HG02798 (cell line): ENCODE results near the gene KCNH8.
A peak's percentile ranks its signal among the peaks of the same experiment; 100 is the strongest.

ENCODE experiments used
- ATAC-seq: cut with Tn5 transposase; IDR thresholded peaks from one replicate; pipeline ENCODE4 v1.9.1; 2021; ENCODE audit warnings: mild to moderate bottlenecking; ENCODE audit not compliant: unreplicated experiment, poor library complexity

The KCNH8 gene

DNA sequence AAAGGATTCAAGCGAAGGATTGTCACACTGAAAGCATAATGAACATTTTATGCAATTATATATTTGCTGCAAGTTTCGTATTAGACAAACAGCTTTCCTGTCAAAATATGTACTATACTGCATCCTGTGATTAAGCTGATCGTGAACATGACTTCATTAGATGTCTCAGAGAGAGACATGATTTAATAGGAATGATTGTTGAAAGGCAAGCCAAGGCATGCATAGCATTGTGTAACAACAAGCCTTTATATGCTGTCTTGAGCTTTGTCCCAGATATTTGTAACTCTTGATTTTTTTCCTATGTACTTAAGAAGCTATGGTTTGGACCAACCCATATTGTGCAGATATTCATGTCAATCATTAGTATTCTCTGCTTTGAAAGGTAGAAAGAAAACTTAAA, 309.1 kb downstream of the KCNH8 start:
- ATAC-seq = no peak

DNA sequence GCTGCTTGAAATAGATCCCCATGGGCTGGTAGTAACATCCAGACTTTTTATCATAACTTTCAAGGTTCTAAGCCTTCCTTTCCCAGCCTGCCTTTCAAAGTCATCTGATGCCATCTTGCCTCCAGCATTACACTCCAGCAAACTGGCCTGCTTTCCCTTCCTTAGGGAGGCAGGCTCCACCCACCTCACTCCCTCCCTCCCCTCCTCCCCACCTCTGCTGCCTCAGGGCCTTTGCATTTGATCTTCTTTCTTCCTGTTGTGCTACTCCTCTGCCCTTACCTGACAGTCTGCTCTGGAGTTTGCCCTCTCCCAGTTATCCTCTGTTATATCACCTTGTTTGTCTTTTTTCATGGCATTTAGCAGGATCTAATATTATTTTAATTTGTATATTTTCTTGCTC, 319.5 kb downstream of the KCNH8 start:
- ATAC-seq = no peak

DNA sequence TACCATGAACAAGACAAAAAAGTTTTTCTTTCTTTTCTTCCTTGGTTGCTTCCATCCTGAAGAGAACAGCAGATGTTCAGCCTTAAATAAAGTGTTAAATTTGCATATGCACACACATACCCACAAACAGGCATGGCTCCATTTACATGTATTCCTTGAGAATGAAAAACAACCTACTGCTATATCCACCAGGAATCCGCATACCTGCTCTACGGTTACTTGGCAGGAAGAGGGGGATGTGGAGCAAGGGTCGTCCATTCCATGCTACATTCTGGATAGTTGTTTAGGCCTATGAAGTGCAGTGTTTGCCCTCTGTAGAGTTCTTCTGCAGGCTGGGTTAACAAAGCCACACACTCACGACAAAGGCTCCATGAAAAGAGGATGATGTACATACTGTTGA, 322.8 kb downstream of the KCNH8 start:
- ATAC-seq = no peak

DNA sequence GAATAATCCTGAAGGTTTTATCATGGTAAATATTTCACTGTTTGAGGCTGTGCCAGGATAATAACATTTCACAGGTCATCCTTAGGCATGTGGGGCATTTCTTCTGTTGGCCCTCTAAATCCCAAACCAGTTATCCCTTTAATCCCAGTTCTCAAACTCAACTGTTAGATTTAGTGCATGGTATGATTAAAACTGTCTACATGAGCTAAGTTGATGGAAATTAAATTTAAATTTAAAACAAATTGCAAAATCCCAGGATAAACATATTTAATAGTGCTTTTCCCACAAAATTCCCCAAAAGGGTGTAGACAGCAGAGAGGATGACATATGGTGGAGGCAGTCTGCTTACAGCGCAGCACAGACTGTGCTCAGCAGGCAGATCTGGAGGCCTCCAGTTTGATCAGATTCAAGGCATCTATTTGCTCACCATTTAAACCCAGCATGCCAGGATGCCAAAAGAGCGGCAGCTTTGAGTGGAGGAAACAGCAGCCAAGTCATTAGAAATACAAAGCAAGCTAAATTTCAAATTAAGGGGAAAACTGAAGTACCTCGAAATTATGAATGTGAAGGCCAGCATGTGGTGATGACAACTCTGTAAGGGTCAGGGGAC, 325.8 kb downstream of the KCNH8 start:
- ATAC-seq = no peak

DNA sequence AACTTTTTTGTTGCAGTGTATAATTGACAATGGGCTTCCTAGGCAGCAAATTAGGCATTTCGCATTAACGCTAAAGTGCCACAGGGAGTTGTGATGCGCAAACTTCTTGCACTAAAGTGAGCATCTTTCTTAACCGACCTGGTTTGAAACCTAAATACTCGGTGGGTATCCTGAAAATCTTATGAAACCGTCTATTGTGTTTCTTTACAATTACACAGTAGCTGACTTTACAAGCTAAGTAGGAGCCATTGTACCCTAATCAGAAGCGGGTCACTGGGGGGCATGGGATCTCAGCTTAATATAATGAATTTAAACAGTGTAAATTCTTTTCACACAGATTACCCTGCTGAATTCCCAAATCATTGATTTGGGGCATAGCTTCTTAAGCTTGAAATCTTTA, 328.0 kb downstream of the KCNH8 start:
- ATAC-seq = no peak

DNA sequence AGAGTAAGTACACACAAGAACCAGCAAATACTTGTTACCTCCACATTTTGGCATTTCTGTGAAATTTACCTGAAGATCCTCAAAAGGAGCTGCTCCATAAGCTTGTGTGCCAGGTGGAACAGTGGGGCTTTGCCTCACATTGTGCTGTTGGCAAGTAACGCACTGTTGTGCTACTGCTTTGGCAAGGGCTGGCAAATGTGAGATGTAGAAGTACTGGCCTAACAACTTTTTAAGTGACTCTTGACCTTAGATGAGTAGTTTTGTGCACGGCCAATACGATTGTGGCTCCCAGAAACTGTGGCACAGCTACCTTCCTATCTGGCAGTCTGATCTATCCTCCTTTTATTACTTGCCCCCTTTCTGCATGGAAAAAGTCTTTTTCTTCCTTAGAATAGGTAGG, 337.0 kb downstream of the KCNH8 start:
- no peak for ATAC-seq

DNA sequence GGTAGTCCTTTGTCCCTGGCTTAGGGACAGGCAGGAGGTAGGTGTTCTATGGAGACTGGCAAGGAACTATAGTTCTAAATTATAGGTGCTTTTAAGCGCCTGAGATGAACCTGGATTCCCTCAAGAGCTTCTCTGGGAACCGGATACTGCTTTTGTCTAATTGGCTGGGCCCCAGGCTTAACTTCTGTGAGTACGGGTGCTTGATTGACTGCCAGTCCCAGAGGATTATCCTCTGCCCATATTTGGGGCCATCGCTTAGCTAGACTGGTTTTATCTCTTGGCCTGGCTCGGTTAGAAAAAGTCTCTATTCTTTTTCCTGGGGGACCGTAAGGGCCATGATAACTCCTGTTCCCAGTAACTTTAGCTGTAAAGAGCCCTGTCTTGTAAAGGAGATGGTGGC, 339.1 kb downstream of the KCNH8 start:
- ATAC-seq = no peak

DNA sequence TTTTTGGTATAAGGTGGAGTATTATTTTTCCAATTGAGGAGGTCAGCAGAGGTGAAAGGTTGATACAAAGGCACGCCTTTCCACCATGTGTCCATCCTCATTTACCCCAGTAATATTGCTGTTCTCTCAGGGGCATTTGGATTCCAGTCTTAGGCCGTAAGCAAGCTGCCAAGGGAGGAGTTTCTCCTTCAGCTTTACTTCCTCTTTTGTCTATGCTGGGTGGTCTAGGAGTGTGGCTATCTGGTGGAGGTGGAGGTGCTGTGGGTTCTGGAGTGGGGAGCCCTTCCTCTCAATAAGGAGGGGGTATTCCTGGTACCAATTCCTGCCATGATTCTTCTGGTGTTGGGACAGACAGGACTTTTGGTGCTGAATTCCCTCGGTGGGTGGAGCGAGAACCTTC, 340.6 kb downstream of the KCNH8 start:
- ATAC-seq = no peak

DNA sequence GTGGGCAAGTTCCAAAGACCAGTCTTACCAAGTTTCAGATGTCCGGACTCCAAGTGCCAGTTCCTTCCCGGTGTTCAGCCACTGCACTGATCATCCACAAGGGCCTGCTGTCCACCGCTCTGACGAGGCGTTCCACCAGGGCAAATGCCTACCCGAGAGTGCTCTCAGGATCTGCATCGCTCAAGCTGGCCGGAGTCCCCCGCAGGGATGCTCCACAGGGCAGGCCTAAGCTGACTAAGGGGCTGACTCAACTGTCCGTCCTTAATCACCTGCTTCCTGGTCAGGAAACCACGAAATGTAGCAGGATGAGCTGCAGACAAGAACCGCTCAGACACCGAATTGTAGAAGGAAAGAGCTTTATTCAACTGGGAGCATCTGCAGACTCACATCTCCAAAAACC, 341.6 kb downstream of the KCNH8 start:
- ATAC-seq = no peak

DNA sequence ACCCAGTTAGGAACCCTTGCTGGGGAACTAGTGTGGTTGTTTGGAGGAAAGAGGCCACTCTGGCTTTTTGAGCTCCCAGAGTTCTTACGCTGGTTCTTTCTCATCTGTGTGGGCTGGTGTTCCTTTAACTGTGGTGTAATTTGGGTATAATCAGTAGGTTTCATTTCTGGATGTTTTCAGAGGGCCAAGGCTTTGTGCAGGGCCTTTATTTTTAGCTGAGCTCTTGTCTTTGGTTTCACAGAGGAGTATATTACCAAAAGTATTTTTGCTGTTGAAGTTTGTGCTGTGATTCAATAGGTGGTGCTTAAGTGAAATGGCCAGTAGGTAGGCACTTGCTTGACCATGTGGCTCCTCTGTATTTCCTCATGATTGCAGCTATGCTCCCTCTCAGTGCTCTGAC, 357.9 kb downstream of the KCNH8 start:
- ATAC-seq = no peak

DNA sequence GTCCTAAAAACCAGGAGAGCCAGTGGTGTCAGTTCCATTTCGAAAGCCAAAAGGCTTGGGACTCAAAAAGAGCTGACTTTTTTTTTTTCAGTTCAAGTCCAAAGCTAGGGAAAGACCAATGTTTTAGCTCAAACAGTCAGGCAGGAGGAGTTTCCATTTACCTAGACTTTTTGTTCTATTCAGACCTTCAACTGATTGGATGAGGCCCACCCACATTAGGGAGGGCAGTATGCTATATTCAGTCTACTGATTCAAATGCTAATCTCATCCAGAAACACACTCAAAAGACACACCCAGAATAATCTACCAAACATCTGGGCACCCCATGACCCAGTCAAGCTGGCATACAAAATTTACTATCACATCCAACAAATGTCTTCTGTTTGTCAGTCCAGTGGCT, 374.0 kb downstream of the KCNH8 start:
- ATAC-seq = no peak

DNA sequence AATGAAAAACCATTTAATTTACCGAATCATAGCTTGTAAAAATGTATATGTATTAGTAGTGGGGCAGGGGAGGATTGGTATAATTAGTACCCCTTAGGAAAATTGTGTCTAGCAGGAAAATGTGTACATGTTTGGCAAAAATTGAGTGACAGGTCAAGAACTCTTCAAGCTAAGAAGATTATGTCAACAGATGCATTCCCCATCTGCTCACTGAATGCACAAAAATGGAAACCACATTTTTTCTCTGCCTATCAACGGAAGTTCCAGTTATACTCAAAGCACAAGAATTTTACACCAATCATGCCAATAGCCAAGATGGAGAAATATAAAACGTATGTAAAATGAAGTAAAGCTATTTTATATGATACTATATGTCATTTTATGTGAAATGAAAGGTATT, 377.8 kb downstream of the KCNH8 start:
- ATAC-seq = no peak

DNA sequence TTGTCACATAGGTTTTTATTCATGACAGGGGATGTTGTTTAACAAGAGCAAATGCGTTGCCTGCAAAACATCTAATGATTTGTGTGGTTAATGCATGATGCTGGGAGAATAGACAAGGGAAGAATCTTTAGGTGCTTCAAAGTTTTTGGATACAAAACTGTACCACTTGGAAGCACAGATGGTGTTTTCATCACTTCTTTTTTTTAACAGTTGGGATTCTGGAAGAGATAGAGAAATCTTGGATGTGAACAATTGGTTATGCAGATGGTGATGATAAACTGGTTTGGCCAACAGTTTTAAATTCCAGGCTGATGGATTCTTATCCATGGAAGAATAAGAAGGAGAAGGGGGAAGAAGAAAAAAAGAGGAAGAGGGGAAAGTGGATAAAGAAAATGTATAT, 379.4 kb downstream of the KCNH8 start:
- no peak for ATAC-seq

DNA sequence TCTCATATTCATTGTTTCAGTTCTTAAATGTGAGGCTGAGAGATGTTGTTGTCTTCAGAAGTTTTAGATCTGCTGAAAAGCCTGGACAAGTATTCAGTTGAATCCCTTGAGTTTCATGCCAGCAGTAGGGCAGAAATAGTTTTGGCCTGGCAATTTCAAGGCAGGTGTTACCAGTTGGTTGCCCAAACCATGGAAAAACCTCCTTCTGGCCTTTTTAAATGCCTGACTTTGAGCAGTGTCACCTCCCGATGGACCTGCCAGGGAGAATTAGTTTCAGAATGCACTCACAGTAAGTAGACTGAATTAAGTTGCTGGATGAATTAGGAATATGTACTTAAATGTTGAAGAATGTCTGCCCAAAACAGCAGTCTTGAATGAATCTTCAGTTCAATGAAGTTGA, 383.1 kb downstream of the KCNH8 start:
- ATAC-seq = no peak

DNA sequence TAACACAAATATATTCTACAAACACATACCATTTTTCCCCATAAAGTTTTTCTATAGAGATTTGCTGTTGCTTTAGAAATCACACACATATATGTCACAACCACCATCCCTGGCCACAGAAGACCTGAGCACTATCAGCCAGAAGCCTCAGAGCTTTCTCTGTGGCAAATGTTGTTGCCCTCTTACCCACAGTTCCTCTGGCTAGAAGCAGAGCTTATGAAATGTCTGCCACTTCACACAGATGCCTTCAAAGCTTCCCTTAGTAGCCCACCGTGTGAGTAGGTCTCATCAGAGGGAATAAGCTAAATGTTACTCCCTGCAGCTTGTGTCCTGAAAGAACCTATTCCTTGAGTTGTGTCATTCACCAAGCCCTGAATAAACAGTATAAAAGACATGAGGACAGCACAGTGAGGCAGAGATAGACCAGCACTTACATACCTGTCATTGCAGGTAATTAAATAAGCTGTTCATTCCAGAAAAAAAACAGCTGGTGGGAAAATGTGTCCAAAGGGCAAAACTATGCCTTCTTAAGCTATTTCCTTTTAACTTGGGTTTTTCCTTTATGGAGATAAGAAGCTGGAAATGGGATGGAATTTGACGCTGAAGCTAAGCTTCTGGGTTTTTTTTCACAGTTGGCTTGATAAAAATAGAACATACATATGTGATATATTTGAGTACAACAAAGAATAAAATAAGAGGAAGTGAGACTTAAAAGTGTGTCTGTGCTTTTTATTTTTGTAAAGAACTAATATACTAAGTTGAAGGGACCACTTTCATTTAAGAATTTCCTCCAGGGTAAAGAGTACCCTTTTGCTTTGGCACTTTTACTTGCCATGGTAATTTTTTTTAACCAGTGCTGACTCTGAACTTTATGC, 391.4 kb downstream of the KCNH8 start:
- peak; percentile 65 for ATAC-seq

DNA sequence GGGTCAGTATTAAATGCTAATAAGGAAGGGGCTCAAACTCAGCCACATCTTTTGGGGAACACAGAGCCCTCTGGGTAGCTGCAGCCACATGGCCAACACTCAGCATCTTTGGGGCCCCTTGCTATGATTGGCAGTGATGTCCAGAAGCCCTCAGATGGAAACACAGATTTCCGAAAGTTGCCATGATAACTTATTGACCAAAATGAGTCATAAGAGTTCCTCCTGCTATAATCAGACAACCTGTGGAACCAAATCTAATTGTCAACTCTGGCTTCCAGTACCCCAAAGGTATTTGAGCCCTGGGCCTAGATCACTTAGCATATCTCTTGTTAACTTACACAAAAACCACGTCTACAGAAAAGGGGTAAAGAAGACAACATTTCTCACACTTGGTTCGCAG, 392.2 kb downstream of the KCNH8 start:
- ATAC-seq = peak; percentile 29

DNA sequence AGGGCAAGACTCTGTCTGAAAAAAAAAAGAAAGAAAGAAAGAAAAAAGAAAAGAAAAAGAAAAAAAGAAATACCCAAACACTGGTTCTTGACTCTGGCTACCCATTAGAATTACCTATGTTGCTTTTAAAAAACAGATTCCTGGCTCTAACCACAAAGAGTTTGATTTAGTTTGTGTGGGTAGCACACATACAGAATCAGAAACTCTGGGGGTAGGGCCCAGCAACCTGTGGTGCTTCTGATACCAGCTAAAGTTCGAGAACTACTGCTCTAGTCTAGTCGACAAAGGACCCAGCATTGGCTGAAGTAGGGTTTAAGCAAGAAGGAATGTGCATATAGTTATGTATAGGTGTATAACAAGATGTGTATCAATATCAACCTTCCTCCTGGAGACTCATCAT, 393.0 kb downstream of the KCNH8 start:
- ATAC-seq = peak; percentile 21

DNA sequence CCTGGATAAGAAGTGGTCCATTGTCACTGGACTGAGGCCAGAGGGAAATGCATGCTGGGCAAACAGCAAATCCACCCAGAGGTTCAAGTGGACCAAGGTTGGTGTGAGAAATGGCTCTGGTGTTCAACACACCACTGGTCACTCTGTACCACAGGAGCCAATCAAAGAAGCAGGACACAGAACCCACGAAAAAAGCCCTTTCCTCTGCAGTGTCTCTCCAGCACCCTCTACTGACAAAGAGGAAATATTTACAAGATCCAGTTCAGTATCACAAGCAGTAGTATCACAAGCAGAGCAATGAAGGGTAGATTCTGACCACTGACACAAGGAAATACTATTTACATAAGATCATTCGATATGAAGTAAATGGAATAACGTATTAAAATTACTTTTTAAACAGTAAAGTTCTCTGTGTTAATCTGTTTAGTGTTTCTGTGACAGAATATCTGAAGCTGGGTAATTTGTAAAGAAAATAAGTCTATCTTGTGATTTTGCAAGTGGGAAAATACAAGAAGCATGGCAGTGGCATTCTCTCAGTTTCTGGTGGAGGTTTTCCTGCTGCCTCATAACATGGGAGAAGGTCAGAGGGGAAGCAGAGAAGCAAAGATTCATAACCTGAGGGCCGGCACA, 395.0 kb downstream of the KCNH8 start:
- ATAC-seq = peak; percentile 65

DNA sequence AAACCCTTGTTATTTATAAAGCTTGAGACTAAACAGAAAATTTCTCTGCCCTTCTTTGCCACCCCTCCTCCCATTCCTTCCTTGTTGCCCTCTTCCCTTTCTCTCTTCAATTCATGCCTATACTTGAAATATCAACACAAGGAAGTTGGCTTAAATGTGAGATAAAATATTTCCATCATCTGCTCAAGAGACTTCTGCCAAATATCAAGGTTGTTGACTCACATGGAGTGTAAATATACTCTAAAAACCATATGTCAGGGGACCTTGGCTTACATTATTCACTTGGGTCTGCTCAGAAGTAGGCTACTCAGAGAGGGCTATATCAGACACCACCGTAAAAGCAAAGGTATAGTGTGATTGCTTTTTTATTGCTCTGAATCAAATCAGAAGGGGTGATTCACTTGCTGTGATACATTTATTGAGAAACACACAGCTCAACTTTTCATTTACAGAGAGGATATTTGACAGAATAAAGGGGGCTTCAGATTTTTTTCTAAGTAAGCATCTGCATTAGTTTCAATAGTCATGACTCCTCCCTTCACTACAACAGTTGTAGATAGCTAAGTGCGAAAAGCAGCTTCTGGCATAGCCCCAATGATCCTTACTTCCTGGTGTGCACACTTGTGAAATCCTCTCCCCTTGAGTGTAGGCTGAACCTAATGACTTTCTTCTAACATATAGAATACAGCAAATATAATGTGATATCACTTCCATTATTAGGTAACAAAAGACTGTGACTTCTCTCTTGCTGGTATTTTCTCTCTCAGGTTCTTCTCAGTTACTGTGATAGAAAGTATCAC, 399.6 kb downstream of the KCNH8 start:
- no peak for ATAC-seq

DNA sequence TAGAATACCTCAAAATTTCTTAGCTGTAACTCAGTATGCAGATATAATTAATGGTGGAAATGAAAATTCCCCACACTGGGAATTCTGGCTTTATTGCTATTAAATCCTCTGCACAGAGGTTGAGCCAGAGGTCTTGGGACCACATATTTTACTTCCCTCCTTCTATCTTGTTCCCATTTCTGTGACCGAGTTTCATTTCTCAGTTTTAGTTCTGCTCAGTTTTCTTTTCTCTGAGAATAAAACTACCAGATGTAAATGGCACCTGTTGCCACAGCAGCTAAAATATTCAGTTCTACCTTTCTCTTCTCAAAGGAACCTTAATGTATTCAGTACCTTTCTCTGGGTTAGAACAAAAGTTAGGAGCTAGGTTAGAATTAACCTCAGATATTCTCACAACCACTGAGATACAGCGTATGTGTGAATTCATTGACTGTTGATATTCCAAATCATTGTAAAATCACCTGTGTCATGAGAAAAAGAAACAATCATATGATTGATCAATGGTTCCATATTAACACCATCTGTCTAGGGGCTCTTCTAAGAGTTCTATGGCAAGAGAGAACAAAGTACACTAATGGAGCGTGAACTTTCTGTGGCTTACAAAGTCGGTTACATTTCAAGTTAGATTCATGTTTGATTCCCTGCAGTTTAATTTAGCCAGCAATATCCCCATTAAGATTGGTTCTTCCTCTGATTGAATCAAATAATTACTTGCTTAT, 411.6 kb downstream of the KCNH8 start:
- peak; percentile 96 for ATAC-seq
